ENCODE results near the gene ZXDA.

DNA sequence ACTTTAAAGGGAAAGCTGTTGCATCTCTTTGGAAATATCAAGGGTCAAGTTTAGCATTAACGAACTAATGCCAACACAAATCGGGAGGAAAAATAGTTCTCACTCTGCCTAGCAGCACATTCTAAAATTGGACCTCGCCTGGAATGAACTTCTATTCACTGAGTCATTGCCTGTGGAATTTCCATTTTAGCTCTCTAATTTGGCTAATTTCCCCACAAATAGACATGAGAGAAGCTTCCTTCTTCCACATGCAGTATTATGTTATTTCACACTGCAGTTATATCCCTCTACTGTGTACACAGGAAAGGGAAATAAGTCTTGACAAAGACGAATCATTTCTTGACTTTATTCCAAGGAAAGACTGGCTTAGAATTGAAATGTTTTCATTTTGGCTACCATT lies 9.3 kb downstream of the ZXDA start:
- TF ChIP-seq MAFF (IDR thresholded peaks at IDR 0.05; ENCODE audit: low read length) (no peak), ZNF76 (CRISPR knock-in tag; IDR thresholded peaks at IDR 0.05; ENCODE audit: borderline replicate concordance) (no peak), CBX2 (IDR thresholded peaks at IDR 0.05; ENCODE audit: insufficient read depth, low read length, poor library complexity, severe bottlenecking) (no peak)

All from K562 (cell line).